ENCODE results near the gene METAP2.

DNA sequence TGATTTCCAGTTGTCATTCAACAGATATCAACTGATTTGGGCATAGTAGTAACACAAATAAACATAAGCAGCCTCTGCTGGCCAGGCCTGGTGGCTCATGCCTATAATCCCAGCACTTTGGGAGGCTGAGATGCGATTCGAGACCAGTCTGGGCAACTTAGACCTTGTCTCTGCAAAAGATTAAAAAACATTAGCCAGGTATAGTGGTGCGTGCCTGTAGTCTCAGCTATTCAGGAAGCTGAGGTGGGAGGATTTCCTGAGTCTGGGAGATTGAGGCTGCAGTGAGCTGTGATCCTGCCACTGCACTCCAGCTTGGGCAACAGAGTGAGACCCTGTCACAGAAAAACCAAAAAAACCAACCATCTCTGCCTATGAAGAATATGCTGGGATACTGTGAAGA, 7.1 kb downstream of the METAP2 start:
- TF ChIP-seq, protein P1, sequence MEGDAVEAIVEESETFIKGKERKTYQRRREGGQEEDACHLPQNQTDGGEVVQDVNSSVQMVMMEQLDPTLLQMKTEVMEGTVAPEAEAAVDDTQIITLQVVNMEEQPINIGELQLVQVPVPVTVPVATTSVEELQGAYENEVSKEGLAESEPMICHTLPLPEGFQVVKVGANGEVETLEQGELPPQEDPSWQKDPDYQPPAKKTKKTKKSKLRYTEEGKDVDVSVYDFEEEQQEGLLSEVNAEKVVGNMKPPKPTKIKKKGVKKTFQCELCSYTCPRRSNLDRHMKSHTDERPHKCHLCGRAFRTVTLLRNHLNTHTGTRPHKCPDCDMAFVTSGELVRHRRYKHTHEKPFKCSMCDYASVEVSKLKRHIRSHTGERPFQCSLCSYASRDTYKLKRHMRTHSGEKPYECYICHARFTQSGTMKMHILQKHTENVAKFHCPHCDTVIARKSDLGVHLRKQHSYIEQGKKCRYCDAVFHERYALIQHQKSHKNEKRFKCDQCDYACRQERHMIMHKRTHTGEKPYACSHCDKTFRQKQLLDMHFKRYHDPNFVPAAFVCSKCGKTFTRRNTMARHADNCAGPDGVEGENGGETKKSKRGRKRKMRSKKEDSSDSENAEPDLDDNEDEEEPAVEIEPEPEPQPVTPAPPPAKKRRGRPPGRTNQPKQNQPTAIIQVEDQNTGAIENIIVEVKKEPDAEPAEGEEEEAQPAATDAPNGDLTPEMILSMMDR (IDR thresholded peaks at IDR 0.05), result no peak
- TF ChIP-seq POLR2A (IDR thresholded peaks at IDR 0.05), result no peak
